HG02973 (cell line): ENCODE measurements around the gene IFTAP.
"Not testable (repeated sequence)": the region's sequence is repeated elsewhere in the genome, so short reads cannot be mapped to it uniquely, and the experiment has no call there.

Experiments used
- ATAC-seq: cut with Tn5 transposase; IDR thresholded peaks from one replicate; pipeline ENCODE4 v1.9.1; 2021; ENCODE audit warnings: moderate library complexity; ENCODE audit not compliant: unreplicated experiment

The IFTAP gene

GRCh38 chr11:36594316-36594989 lies at the start of gene IFTAP:
Gene IFTAP (plus strand): TSS chr11:36594502. CDS start chr11:36610104, 15,602 bp downstream.
- ATAC-seq, result no peak

- ATAC-seq, result no peak
Measured at GRCh38 chr11:36550385-36551115, 43.8 kb upstream of the IFTAP start.

- ATAC-seq, result not testable (repeated sequence)
Measured at GRCh38 chr11:36557390-36557789, 36.9 kb upstream of the IFTAP start.

GRCh38 chr11:36557991-36558390 lies 36.3 kb upstream of the IFTAP start:
- ATAC-seq, result no peak

- ATAC-seq, result peak; percentile 97
Measured at GRCh38 chr11:36558571-36559413, 35.5 kb upstream of the IFTAP start.

- peak; percentile 70 for ATAC-seq
Measured at GRCh38 chr11:36564376-36565030, 29.8 kb upstream of the IFTAP start.

GRCh38 chr11:36565031-36565610 lies 29.2 kb upstream of the IFTAP start:
- no peak for ATAC-seq

GRCh38 chr11:36566407-36567053 lies 27.8 kb upstream of the IFTAP start:
- no peak for ATAC-seq

GRCh38 chr11:36567694-36568093 lies 26.6 kb upstream of the IFTAP start, which contains the start of gene RAG1:
Gene RAG1 (plus strand): TSS chr11:36568007. CDS start chr11:36573305, 5,298 bp downstream.
- no peak for ATAC-seq

- ATAC-seq, result no peak
Measured at GRCh38 chr11:36569095-36569494, 25.2 kb upstream of the IFTAP start.

GRCh38 chr11:36574486-36574885 lies 19.8 kb upstream of the IFTAP start:
- no peak for ATAC-seq

- ATAC-seq, result no peak
Measured at GRCh38 chr11:36577373-36577772, 16.9 kb upstream of the IFTAP start.

GRCh38 chr11:36577859-36578258 lies 16.4 kb upstream of the IFTAP start:
- ATAC-seq, result no peak

GRCh38 chr11:36578458-36578857 lies 15.8 kb upstream of the IFTAP start:
- no peak for ATAC-seq

GRCh38 chr11:36581536-36581935 lies 12.8 kb upstream of the IFTAP start:
- ATAC-seq, result no peak

GRCh38 chr11:36583667-36584066 lies 10.6 kb upstream of the IFTAP start:
- ATAC-seq, result no peak

- ATAC-seq, result no peak
Measured at GRCh38 chr11:36586543-36586942, 7.8 kb upstream of the IFTAP start.

GRCh38 chr11:36588099-36588498 lies 6.2 kb upstream of the IFTAP start:
- no peak for ATAC-seq

GRCh38 chr11:36590513-36590912 lies 3.8 kb upstream of the IFTAP start:
- ATAC-seq, result no peak

GRCh38 chr11:36591433-36591832 lies 2.9 kb upstream of the IFTAP start:
- no peak for ATAC-seq
